Airway epithelial cell (primary cell): ENCODE measurements around the gene SLC13A1. TPM values are rescaled to one million over a fixed set of nuclear protein-coding genes. Genes with fewer than 3 reads are reported as not detected.

Experiments used
- total RNA-seq: library from RNA; depleted of rRNA; stranded (reverse); fragments of >200 nt; gene quantifications from 2 replicates; pipeline ENCODE4 v1.2.3, GENCODE V29; 2015

SLC13A1 gene
- not detected in 2 replicates for total RNA-seq

GRCh38 chr7:123199883-123200282 lies at the start of gene SLC13A1:
Gene SLC13A1 (minus strand): TSS chr7:123199969. CDS start chr7:123199946, 23 bp downstream.

Other genes with a start within 250 kb of the SLC13A1 start
- gene TAS2R16, start 204.3 kb downstream of the SLC13A1 start, total RNA-seq: not detected in 2 replicates